ENCODE data around the gene RPL5.
A peak's percentile ranks its signal among the peaks of the same experiment; 100 is the strongest.

Gene RPL5

DNA sequence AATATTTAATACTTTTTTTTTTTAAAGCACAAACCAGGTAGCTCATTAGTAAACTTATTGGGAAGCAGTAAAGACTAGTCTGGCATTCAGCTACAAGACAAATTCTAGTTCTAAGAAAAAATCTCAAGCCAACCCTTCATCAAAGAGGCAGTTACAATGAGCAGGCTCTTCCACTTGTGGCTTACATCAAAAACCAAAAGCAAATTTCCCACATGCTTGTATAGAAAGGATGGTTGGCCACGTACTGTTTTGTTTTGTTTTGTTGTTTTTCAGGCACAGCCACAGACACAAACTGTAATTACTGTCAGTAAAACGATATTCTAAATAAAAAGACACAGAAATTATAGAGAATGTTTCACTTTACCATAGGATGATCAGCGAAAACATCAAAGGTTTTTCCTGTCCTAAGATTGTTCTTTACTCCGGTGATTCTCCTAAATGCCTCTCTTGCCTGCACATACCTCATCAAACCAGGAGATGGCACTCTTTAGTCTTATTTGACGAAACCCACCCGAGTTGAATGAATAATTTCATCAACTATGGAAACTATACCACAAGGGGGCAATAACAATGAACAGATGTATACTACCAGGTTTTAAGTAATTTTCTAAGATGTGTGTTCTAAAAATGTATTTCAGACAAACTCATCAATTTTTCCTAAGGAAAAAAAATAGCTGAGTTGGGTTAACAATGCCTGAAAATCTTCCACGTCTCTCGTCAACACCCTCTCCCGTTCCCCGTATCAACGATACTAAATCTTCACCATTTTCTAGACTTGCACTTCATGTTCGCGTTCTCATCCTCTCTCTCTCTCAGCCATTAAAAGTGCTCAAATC is 26.9 kb downstream of the RPL5 start:
- DNase-seq, result peak; percentile 81

DNA sequence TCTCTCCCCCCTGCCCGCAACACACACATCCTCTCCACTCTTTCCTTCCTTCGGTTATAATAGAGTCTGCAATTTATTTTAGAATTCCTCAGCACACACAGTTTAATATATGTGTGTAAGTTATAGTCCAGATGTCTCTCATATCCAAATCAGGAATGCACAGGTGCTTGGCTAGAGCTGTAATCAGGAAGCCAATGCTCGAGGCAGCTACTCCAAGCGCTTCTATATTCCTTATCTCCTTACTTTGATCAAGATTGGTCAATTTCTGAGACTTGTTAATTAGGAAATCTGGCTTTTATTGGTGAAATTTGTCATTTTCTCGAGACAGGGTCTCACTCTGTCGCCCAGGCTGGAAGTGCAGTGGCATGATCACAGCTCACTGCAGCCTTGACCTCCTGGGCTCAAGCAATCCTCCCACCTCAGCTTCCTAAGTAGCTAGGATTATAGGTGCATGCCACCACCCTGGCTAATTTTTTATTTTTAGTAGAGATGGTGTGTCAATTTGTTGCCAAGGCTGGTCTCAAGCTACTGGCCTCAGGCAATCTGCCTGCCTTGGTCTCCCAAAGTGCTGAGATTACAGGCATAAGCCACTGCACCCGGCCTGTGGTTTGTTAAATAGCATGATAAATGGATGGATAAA is 27.7 kb downstream of the RPL5 start:
- no peak for DNase-seq

DNA sequence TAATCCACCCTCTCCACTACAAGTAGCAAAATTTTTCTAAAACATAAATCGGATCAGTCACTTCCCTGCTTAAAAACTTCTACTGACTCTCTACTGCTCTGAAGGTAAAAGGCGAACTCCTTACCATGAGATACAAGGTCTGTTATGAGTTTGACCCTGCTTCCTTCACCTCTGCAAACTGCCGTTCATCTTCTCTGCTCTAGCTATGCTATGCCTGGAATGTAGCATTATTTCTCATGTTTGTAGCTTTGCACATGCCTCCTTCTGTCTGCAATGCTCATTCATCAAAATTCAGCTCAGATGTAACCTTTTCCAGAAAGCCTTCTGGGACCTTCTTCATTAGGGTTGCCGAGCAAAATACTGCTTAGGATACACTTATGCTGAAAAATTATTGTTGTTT is 30.8 kb downstream of the RPL5 start:
- no peak for DNase-seq

DNA sequence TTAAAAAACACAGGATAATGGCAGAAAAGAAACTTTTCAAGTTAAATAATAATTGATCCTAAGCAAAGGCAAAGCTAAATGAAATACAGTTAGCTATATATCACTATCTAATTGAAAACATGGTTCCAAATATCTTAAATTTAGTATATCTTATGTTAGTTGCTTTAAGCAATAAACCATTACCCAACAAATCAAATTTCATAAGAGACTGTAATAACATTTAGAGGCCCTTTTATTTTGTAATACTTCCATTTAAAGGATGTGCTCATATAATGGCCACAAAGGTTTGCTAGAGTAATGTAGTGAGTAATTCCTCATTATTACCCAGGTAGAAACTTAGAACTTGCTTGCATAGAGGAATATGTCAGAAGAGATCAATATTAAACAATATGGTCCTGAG is 32.3 kb downstream of the RPL5 start:
- no peak for DNase-seq

DNA sequence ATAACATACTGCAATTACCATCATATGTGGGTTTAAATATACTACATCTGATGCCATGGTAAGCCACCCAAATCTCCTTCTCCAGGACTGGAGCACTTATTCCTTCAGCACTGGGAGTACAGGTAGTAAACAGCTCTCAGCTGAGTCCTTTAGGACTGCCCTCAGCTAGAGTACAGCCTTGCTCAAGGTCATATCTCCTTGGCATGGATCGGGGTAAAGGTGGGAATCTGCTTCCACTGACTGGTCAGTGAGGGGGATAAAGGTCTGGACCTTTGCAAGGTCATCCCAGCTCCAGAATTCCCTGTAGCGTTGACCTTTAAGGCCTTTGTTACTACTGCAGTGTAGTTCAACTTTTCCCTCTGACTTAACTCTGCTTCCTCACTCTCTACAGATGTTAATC is 38.8 kb downstream of the RPL5 start:
- DNase-seq, result no peak

DNA sequence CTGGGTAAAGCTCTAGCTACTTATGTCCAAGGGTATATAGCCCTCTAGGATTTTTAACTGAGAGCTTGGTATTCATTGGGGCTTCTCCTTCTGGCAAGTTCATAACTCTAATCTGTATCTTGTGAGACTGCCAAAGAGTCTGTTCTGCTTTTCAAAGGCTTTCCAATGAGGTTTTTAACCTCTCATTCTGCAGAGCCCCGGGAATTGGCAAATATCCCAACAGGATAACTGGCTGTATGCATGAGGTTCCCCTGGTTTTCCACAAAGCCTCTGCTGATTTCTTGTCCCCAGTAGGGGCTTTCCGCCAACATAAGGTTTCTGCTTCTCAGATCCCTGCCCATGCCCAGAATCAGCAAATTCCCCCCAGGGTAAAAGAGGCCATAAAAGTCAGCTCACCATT is 40.9 kb downstream of the RPL5 start:
- no peak for DNase-seq

DNA sequence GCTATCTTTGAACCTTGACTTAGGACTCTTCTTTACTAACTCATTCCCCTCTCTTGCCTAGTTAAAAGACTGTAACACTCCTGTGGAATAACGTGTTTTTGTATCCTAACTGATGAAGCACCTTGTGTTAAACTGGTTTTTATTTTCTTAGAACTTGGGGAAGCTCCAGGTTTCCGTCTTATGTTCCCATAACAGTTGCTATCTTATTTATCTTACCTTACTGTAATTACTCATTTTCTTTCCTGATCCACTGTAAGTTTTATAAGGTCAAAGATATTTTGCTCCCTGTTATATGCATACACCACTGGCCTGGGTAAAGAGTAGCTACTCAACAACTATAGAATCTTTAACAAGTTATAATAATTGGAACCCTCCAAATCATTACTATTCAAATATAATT is 43.1 kb downstream of the RPL5 start:
- no peak for DNase-seq

DNA sequence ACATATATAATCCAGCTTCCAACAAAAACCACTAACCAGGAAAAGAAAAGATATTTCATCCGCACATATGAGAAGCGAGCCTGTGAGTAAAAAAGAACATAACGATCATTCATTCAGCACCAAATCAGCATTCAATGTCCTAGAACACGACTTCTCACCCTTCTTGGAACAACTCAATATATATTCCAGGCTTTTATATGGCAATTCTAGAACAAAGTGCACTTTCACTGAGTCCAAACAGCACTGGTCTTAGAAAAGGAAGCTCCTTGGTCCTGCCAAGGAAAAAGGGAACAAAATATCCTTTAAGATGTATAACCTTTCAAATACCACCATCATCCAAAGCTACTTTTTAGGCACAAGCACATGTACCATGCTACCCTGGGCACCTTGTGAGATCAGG is 44.5 kb downstream of the RPL5 start:
- no peak for DNase-seq

DNA sequence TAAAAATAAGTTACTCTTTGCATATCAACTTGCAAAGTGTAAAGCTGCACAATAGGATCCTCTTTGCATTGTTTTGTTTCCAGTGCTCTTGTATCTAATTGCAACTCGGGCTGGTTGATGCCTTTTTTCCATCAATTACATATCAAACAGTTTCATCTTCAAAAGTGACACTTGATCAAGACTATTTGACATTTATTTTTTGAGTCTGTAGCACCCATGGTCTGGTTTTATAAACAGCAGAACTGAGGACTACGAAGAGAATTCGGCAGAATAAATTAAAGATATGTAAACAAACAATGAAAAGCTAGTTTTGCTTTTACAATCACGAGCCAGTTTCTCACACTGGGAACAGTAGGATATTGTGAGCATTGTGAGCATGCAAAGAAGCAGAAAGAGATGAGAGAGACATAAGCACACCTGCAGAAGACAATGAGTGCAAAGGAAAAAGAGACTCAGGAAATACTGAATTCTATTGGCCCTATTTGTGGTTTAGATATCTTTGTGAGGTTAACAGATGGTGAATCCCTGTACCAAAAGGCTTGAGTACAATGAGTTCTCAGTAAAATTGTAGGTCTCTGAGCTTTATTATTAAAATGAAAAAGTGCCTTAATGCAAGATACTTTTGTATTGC is 45.4 kb downstream of the RPL5 start:
- DNase-seq, result no peak

DNA sequence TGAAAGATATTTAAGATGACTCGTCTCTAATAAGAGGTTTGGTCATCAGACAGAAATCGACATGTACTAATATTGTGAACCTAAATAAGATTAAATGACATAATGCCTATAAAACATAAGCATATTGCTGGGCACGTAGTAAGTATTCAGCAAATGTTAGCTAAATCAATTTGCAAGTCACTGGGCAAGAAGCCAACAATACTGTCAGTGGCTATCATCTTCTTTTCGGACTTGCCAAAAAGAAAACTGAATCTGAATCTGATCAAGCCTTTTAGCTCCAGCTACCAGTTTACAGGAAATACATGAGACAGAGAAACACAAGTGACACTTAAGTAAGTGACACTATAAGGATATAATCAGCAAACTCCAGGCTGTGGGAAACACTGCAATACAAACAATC is 46.0 kb downstream of the RPL5 start:
- peak; percentile 11 for DNase-seq

DNA sequence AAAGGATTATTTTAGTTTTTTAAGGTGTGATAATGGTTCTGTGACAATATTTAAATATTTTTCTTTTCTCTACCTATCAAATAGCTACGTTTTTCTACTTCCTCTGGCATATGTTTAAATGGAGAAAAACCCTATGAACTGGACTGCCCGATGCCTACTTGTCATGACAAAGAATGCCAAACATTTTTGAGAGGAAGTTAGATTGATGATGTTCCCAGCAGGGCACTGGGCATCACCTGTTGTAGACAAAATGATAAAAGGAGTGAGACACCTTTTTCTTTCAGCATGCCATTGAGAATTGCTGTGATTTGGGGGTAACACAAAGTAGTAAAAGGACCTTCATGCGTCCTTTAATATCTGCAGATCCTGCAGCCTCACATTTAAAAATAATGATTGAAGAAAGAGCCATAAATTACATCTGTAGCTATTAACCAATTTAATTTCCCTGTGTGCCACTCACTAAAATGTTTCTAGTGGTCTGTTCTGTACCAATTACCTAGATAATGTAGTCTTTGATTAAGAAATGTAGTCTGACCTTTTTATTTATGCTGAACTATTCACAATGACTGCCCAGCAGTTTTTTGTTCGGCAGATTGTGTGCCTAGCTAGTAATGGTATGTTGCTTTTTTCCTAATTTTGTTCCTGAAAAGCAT is 47.6 kb downstream of the RPL5 start:
- DNase-seq, result no peak

DNA sequence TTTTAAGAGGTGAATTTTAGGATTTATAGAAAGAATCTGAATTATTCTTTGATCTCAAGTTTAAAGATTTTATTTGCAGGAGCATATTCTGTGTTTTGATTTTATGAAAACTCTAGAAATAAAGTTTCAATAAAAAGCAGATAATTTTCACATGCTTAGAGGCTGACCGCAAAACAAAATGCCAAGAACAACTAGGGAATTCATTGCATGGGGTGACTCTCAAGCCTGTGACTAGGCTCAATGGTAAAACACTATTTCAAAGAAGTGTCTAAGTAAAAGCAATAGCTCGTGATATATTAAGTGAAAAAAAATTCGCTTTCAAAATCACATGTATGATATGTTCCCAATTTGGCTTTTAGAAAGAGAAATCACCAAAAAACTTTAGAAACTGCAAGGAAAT is 49.6 kb downstream of the RPL5 start:
- no peak for DNase-seq

DNA sequence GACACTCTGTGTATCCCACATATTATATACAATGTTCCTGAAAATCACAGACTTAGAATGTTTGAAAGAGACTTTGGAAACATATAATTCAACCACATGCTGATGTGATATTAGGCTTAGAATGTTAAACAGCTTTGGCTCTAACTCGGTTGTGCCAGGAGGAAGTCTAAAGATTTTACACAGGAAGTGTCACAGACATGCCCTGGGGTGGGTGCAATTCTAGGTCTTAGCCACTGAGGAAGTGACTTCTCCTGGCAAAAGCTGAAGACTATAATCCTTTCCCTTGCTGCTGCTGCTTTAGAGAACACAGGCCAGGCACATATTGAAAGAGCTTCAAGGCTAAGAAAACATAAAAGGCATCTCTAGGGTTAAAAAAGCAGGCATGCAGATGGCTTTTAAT is 51.0 kb downstream of the RPL5 start:
- no peak for DNase-seq

DNA sequence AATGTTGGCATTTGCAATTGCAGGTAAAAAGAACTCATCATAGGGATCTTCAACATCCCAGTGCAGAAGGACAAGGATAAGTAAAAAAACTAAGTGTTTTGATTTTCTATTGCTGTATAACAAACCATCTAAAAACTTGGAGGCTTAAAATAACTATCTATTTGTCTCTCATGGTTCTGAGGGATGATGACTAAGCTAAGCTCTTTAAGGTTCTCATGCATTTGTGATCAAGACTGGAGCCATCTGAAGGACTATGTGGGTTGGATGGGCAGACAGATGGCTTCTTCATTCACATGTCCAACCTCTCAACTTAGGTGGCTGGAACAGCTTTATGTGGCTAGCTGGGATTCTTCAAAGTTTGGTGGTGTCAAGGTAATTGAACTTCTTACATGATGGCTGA is 51.5 kb downstream of the RPL5 start:
- no peak for DNase-seq

DNA sequence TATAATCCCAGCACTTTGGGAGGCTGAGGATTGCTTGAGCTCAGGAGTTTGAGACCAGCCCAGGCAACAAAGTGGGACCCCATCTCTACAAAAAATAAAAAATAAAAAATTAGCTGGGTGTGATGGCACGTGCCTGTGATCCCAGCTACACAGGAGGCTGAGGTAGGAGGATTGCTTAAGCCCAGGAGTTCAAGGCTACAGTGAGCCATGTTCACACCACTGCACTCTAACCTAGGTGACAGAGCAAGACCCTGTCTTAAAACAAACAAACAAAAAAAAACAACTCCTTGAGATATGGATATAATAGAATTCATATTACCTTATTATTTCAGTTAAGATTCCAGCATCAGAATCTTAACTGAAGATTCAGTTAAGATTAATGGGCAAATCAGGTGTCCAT is 52.4 kb downstream of the RPL5 start:
- no peak for DNase-seq

DNA sequence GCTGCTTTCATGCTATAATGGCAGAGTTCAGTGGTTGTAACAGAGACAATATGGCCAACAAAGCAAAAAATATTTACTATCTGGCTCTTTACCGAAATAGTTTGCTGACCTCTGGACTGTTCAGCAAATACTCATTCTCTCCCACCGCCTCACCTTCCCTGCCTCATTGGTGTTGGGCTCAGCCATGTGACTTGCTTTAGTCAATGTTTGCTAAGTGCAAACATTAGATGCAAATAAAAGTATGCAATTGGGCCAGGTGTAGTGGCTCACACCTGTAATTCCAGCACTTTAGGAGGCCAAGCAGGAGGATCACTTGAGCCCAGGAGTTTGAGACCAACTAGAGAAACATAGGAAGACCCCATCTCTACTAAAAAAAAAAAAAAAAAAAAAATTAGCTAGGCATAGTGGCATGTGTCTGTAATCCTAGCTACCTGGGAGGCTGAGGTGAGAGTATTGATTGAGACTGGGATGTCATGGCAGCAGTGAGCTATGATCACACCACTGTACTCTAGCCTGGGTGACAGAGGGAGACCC is 55.1 kb downstream of the RPL5 start:
- DNase-seq, result no peak

DNA sequence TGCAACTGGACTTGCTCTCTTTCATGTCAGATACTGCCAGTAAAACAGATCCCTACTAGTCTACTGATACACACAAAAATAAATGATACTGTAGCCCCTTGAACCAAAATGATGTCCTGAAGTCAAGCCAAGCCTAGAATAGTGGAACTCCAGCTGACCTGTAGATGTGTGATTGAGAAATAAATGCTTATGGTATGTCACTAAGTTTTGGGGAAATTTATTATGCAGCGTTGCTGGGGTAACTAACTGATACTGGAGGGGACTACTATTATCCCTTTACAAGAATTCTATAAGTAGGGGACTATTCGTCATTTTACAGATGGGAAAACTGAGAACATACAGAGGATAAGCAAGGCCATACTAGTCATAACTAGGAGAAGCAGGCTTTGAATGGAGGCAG is 55.6 kb downstream of the RPL5 start:
- DNase-seq, result no peak
